Large intestine (tissue), 3 donors: ENCODE results near the gene PTBP2. TPM values are rescaled to one million over a fixed set of nuclear protein-coding genes. Genes with fewer than 3 reads are reported as not detected.

Experiments
- DNase-seq, 2 donors: peaks; one replicate each; pipeline versions ENCODE4 v3.0.0 to v3.0.0-alpha.2; 2013
- H3K27ac ChIP-seq: one replicate; pipeline ENCODE4 v1.5.1; 2013; ENCODE audit warnings: low read length
- H3K27me3 ChIP-seq: 2 replicates; pipeline ENCODE4 v1.6.1; 2013; ENCODE audit warnings: low read length; ENCODE audit not compliant: control insufficient read depth, insufficient read depth
- H3K36me3 ChIP-seq: 2 replicates; pipeline ENCODE4 v1.6.1; 2013; ENCODE audit warnings: low read length; ENCODE audit not compliant: control insufficient read depth, insufficient read depth
- H3K4me1 ChIP-seq: one replicate; pipeline ENCODE4 v1.6.1; 2013; ENCODE audit warnings: low read length; ENCODE audit not compliant: control insufficient read depth, insufficient read depth
- H3K4me3 ChIP-seq: one replicate; pipeline ENCODE4 v1.5.1; 2013; ENCODE audit warnings: low read length
- H3K9me3 ChIP-seq: one replicate; pipeline ENCODE4 v1.6.1; 2013; ENCODE audit warnings: mild to moderate bottlenecking, low read depth, low read length, moderate library complexity; ENCODE audit not compliant: control insufficient read depth
- WGBS: methylation state at CpG from one replicate; pipeline ENCODE4 v1.1.5; 2013; ENCODE audit warnings: low lambda C conversion rate; ENCODE audit not compliant: insufficient coverage; 5-methylcytosine and 5-hydroxymethylcytosine counted together
- polyA plus RNA-seq: library from polyadenylated mRNA; unstranded; fragments of 120-200 nt; gene quantifications from one replicate; pipeline ENCODE4 v1.2.1, GENCODE V29; 2013

PTBP2 gene
- polyA plus RNA-seq, 1 donor, result 35.3 TPM

GRCh38 chr1:96804648-96805047 lies 83.1 kb downstream of the PTBP2 start:
- Histone ChIP-seq H3K4me1 (no peaks in the 10 kb centered on the region), H3K27me3 (no peaks in the 10 kb centered on the region), H3K36me3 (peaks cover 10% of the 10 kb centered on the region), H3K9me3 (no peaks in the 10 kb centered on the region), H3K27ac (no peak overlapping the region), H3K4me3 (no peak overlapping the region)
- WGBS, result no CpG with 5 or more reads among the region's 5 CpGs
- DNase-seq, result no peak

- Histone ChIP-seq H3K4me1 (no peaks in the 10 kb centered on the region), H3K27ac (no peak overlapping the region), H3K27me3 (no peaks in the 10 kb centered on the region), H3K9me3 (no peaks in the 10 kb centered on the region), H3K36me3 (peaks cover 19% of the 10 kb centered on the region), H3K4me3 (no peak overlapping the region)
- no CpG with 5 or more reads among the region's 2 CpGs for WGBS
- DNase-seq, result no peak
These were observed 86.6 kb downstream of the PTBP2 start for GRCh38 chr1:96808191-96808590.

- WGBS, result no CpG with 5 or more reads among the region's 1 CpG
- Histone ChIP-seq H3K27ac (no peak overlapping the region), H3K36me3 (peaks cover 22% of the 10 kb centered on the region), H3K4me3 (no peak overlapping the region), H3K9me3 (no peaks in the 10 kb centered on the region), H3K4me1 (no peaks in the 10 kb centered on the region), H3K27me3 (no peaks in the 10 kb centered on the region)
- DNase-seq, result no peak
These were observed 94.3 kb downstream of the PTBP2 start for GRCh38 chr1:96815914-96816313.

- Histone ChIP-seq H3K9me3 (no peaks in the 10 kb centered on the region), H3K4me1 (no peaks in the 10 kb centered on the region), H3K36me3 (peaks cover 9% of the 10 kb centered on the region), H3K4me3 (no peak overlapping the region), H3K27ac (no peak overlapping the region), H3K27me3 (no peaks in the 10 kb centered on the region)
- no peak for DNase-seq
- no CpG with 5 or more reads among the region's 1 CpG for WGBS
These were observed 98.5 kb downstream of the PTBP2 start for GRCh38 chr1:96820107-96820506.

GRCh38 chr1:96820671-96821070 lies 99.1 kb downstream of the PTBP2 start:
- DNase-seq, result no peak
- peaks cover 6% of the 10 kb centered on the region for H3K36me3 ChIP-seq
- H3K9me3 ChIP-seq, result no peaks in the 10 kb centered on the region
- H3K4me3 ChIP-seq, result no peak overlapping the region
- no peaks in the 10 kb centered on the region for H3K4me1 ChIP-seq
- no peak overlapping the region for H3K27ac ChIP-seq
- no peaks in the 10 kb centered on the region for H3K27me3 ChIP-seq
- no CpG with 5 or more reads among the region's 1 CpG for WGBS

- no peaks in the 10 kb centered on the region for H3K27me3 ChIP-seq
- H3K27ac ChIP-seq, result no peak overlapping the region
- peaks cover 3% of the 10 kb centered on the region for H3K36me3 ChIP-seq
- DNase-seq, result no peak
- H3K4me3 ChIP-seq, result no peak overlapping the region
- H3K9me3 ChIP-seq, result no peaks in the 10 kb centered on the region
- WGBS, result no CpG with 5 or more reads among the region's 1 CpG
- no peaks in the 10 kb centered on the region for H3K4me1 ChIP-seq
These were observed 103.6 kb downstream of the PTBP2 start for GRCh38 chr1:96825231-96825630.

- Histone ChIP-seq H3K36me3 (peaks cover 3% of the 10 kb centered on the region), H3K9me3 (no peaks in the 10 kb centered on the region), H3K4me1 (no peaks in the 10 kb centered on the region), H3K4me3 (no peak overlapping the region), H3K27me3 (no peaks in the 10 kb centered on the region), H3K27ac (no peak overlapping the region)
- no peak for DNase-seq
These were observed 104.5 kb downstream of the PTBP2 start for GRCh38 chr1:96825950-96826576.

GRCh38 chr1:96833376-96833775 lies 111.8 kb downstream of the PTBP2 start:
- Histone ChIP-seq H3K36me3 (no peaks in the 10 kb centered on the region), H3K27me3 (no peaks in the 10 kb centered on the region), H3K27ac (no peak overlapping the region), H3K4me3 (no peak overlapping the region), H3K4me1 (no peaks in the 10 kb centered on the region), H3K9me3 (no peaks in the 10 kb centered on the region)
- 100% methylated on average over 1 of the region's 1 CpG for WGBS
- no peak for DNase-seq

- Histone ChIP-seq H3K9me3 (no peaks in the 10 kb centered on the region), H3K36me3 (no peaks in the 10 kb centered on the region), H3K4me1 (no peaks in the 10 kb centered on the region), H3K27me3 (no peaks in the 10 kb centered on the region), H3K27ac (no peak overlapping the region), H3K4me3 (no peak overlapping the region)
- DNase-seq, result no peak
- no CpG with 5 or more reads among the region's 2 CpGs for WGBS
These were observed 113.4 kb downstream of the PTBP2 start for GRCh38 chr1:96834986-96835385.

- 40% methylated on average over 1 of the region's 7 CpGs for WGBS
- H3K4me3 ChIP-seq, result no peak overlapping the region
- H3K4me1 ChIP-seq, result no peaks in the 10 kb centered on the region
- no peak for DNase-seq
- H3K9me3 ChIP-seq, result no peaks in the 10 kb centered on the region
- H3K36me3 ChIP-seq, result no peaks in the 10 kb centered on the region
- no peaks in the 10 kb centered on the region for H3K27me3 ChIP-seq
- H3K27ac ChIP-seq, result no peak overlapping the region
These were observed 115.6 kb downstream of the PTBP2 start for GRCh38 chr1:96837057-96837780.

- Histone ChIP-seq H3K36me3 (no peaks in the 10 kb centered on the region), H3K4me1 (no peaks in the 10 kb centered on the region), H3K27me3 (no peaks in the 10 kb centered on the region), H3K4me3 (no peak overlapping the region), H3K9me3 (no peaks in the 10 kb centered on the region), H3K27ac (no peak overlapping the region)
- DNase-seq, result no peak
- WGBS, result no CpG with 5 or more reads among the region's 2 CpGs
These were observed 116.2 kb downstream of the PTBP2 start for GRCh38 chr1:96837781-96838216.
